Left hindlimb (tissue), 1 donor: ENCODE results near the gene COX4I2.
"Not testable (repeated sequence)": the region's sequence is repeated elsewhere in the genome, so short reads cannot be mapped to it uniquely, and the experiment has no call there.

Source experiments
- DNase-seq: peaks from one replicate; pipeline ENCODE4 v3.0.0-alpha.2; 2018

Gene COX4I2

DNA sequence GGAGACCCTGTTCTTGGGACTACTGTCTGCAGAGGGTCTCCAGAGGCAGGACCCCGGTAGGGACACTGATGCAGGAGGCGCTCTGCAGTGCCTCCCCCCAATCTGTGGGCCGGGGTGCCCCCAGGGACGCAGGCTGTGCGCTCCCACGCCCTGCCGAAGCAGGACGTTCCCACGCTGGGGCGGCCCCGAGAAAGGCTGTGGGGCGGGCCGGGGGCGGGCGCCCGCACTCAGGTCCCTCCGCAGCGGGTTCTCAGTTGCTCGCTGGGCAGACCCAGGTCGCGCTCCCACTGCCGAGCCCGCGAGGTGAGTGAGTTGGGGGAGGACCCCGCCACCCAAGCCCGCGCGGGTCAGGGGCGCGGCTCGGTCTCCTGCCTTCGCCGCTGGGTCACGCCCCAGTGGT, at the start of gene COX4I2:
Gene COX4I2, plus strand, starts transcription at position 253 of the 400 bp plus-strand sequence. CDS start 1,106 bp downstream, outside the sequence.
- DNase-seq = no peak

DNA sequence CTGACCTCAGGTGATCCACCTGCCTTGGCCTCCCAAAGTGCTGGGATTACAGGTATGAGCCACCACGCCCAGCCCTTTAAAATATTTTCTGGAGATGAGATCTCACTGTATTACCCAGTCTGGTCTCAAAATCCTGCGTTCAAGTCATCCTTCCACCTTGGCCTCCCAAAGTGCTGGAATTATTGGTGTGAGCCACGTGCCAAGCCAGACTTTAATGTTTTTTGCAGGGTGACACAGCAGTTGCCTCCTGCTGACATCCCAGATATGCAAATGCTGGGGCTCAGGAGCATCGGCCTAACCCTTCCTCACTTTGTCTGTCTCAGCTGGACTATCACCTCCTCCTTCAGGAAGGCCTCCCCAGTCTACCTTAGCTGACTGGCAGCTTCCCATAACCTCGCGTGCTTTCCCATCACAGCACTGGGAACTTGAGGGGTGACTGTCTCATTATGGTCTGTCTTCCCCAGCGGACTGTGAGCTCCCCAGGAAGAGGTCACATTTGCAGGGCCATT, 46.9 kb upstream of the COX4I2 start:
- no peak for DNase-seq

DNA sequence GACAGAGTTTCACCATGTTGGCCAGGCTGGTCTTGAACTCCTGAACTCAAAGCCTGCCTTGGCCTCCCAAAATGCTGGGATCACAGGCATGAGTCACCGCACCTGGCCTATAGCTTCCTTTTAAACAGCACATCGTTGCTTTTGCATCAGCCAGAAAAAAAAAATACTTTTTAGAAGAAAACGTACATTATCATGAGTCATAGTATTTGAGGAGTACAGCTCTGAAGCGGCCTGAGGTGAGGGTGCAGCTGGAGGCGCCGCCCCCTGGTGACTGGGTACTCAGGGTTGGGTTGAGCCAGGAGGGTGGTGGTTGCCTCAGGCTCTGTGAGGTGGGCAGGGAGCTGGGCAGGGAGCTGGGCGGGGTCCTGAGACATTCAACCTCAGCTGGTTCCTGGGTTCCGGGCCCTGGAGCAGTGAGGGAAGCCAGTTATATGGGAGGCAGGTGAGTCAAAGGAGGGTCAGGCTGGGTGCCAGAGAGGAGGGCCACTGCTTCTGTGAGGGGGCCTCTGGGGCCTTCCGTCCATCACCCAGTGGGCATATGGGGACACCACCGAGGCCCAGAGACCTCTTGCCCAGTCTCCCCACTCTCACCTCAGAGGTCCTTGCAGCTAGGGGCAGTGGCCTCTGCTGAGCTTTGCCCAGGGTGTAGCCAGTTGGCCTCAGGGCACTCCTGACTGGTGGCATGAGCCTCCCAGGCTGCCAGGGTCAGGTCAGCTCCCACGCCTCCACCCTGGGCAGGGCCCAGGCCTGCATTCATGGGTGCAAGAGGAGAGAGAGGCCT, 44.3 kb upstream of the COX4I2 start:
- DNase-seq = no peak

DNA sequence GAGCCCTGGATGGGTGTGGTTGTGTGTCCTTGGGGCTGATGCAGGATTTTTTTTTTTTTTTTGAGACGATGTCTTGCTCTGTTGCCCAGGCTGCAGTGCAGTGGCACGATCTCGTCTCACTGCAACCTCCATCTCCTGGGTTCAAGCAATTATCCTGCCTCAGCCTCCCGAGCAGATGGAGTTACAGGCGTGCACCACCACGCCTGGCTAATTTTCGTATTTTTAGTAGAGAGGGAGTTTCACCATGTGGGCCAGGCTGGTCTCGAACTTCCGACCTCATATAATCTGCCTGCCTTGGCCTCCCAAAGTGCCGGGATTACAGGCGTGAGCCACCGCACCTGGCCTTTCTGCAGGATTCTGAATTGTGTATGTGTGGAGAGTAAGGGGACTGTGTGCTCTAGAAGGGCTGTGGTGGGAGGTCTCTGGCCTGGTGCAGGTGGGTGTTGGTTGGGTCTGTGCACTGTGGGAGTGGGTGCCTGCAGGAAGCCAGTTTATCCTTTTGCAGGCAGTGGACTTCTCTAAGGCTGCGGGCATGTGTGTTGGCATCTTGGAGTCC, 43.6 kb upstream of the COX4I2 start:
- DNase-seq = no peak

DNA sequence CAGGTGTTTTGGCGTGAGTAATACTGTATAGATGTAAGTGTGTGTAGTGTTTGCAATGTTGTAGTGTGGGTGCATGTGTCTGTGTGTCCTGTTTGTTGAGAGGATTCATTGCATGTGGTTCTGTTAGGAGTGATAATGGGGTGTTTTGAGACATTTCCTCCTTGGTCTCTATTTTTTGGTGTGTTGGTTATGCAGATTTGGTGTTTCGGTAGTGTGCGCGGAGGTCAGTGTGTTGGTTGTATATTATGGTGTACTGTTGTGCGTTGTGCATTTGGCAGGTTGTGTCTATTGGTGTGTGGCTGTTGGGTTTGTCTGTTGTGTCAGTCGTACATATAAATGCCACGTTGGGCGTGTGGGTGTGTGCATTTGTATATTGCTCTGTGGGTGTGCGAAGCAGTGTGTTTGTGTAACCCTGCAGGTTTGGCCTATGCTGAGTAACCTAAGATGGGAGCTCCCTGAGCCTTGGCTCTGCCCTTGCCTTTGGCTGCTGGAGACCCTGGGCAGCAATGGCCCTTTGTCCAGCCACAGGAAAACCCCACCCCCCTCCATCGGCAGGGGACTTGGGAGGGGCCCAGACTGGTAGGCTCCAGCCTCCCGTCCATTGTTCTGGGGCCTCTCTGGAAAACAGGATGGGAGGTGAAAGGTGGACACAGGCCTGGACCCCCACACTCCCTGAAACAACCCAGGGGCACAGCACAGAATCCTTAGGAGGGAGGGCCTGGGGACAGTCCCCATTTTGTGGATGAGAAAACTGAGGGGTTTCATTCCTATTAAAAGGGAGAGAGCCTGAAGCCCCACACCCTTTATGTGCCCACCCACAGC, 42.9 kb upstream of the COX4I2 start:
- no peak for DNase-seq

DNA sequence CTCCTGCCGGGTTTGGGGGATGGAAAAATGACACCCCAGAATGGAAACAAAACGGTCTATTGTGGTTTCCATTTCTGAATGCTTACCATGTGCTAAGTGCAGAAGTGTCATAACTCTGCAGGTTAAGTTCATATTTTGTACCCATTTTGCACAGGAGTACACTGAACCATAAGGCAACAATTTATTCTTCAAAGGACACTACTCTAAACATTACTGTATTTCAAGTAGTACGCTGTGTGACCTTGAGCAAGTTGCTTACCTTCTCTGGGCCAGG, 42.4 kb upstream of the COX4I2 start:
- DNase-seq = no peak

DNA sequence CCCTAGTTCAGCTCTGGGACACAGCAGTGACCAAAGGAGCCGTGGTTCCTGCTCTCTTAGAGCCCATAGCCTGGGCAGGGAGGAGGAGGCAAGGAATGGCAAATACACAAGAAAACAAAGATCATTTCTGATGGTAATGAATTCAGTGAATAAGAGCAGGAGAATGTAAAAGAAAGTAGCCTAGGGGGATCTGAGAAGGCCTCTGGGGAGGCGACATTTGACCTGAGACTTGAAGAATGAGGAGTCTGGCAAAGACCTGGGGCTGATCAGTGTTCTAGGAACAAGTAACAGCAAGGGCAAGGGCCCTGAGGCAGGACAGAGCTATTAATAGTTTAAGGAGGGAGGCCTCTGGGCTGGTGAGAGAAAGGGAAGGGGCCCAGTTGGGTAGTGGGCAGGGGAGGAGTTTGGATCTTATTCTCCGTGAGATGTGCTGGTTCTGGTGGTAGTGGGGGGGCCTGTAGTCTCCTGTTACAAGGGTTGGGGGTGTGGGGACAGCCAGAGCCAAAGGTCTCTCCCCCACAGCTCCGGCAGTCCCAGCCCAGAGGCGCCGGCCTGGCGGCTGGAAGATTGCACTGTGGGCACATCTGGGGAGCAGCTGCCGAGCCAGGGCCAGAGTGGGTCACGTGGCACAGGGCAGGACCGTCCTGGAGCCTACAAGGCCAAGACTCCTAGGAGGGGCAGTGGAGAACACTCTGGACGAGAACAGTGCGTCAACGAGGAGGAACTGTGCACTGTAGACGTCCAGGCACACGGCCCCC, 41.9 kb upstream of the COX4I2 start:
- peak; percentile 93 for DNase-seq

DNA sequence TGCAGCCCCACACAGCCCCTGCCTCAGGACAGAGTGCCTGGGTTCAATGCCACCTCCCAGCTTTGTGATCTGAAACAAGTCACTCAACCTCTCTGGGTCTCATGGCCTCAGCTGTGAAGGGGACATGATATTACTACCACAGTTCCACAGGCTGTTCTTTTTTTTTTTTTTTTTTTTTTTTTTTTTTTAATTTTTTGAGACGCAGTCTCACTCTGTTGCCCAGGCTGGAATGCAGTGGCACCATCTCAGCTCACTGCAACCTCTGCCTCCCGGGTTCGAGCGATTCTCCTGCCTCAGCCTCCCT, 41.3 kb upstream of the COX4I2 start:
- not testable (repeated sequence) for DNase-seq

DNA sequence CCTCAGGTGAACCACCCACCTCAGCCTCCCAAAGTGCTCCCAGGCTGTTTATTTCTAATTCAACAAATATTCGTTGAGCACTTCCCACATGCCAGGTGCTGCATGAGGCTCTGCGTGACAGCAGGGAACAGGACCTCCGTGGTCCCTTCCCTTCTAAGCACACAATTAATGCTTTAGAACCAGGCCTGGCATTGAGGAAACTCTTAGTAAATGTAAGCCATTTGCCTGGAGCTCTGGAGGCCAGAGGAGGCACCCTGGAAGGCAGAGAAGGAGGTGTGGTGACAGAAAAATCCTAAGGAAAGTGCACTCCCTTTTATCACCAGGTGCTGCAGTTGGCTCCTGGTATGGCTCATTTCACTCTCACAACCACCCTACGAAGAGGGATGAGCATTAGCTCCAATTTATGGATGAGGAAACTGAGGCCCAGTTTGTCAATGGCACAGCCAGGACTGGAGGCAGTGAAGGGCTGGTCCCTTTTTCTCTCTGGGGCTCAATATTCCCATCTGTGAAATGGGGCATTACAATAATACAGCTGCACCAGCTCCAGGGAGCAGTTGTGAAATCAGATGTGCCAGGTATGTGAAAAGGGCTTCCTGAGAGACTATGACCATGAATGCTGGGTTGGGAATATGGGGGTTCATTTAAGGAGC, 40.8 kb upstream of the COX4I2 start:
- no peak for DNase-seq

DNA sequence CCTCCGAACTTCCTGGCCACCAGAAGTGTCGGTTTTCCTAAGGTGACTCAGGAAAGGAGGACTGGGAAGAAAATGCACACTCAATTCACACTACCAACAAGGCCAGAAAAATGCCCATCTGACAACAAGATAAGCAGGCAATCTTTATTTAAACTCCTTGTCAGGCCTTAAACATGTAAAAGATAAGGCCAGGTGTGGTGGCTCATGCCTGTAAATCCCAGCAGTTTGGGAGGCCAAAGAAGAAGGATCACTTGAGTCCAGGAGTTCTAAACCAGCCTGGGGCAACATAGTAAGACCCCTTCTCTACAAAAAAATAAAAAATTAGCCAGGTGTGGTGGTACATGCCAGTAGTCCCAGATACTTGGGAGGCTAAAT, 40.2 kb upstream of the COX4I2 start:
- no peak for DNase-seq

DNA sequence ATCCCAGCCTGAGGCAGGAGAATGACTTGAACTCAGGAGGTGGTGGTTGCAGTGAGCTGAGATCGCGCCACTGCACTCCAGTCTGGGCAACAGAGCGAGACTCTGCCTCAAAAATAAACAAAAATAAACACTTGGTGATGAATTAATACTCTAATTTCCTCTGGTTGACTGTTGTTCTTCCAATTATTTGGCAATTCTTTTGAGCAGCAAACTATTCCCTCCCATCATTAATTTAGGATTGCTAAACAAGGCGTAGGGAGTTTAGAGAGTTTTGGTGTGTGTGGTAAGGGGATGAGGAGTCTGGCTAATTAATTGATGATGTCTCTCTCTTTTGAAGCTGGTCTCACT, 35.3 kb upstream of the COX4I2 start:
- no peak for DNase-seq

DNA sequence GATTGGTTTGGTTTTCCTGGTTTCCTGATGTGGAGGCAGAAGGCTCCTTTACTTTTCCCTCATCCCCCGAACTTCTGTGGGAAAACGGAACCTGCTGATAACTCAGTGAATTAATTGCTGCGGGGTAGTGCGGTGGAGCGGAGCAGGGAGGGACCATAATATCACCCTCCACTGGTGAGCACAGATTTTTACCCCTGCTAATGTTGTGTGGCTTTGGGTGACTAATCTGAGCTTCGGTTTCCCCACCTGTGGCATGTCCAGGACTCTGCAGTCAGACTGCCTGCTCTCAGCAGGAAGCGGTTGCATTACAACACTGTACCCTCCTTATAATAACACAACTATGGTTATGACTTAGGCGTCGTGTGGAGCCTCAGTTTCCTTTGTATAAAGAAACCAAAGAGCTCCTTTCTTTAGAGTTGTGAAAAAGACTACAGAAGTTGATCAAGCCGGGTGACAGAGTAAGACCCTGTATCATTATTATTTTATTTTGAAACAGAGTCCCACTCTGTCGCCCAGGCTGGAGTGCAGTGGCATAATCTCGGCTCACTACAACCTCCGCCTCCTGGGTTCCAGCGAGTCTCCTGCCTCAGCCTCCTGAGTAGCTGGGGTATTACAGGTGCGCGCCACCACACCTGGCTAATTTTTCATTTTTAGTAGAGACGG, 34.8 kb upstream of the COX4I2 start:
- DNase-seq = no peak

DNA sequence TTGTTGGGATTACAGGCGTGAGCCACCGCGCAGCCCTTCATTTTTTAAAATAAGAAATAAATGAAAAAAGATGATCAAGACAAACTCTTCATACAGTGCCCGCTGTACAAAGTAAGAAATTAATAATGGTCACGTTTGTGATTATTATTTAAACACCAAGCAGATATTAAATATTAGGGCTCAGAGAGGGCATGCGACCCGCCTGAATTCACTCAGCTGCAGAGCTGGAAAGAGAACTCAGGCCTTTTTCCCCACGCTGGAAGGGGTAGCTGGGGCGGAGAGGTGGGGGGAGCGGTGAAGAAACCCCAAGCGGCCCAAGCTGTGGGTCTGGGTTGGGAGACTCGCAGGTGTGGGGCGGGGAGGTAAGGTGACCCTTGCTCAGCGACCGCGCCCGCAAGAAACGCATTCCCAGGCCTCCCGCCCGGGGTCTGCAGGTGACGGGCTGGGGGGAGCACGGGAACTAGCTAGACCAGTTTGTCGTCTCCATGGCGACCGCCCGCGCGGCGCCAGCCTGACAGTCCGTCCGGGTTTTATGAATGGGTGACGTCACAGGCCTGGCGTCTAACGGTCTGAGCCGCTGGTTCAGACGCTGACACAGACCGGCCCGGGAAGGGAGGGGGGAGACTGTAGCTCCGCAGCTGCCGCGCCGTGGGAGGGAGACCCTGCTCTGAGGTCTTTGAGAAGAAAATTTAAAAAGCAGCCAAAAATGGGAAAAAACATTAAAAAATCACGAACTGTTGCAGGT, 33.7 kb upstream of the COX4I2 start:
- peak; percentile 98 for DNase-seq

DNA sequence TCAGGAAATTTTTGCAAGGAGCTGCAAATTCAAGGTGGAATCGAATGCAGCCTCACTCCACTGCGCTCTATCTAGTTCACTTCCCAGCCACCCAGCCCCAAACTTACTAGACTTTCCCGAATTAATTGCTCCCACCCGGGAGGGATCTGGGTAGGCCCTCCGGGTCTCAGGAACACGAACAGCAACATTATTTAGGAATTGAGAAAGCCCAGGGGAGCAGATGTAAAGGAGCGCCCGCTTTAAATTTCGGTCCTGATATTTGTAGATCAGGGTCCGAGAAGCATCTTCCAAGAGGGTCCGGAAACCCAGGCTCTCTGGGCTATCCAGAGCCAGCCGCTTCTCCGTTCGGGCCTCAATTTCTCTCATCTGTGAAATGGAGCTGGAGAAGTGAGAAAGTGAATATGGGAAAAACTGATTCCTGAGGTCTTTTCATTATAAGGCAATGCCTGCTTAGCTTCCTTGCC, 33.1 kb upstream of the COX4I2 start:
- DNase-seq = no peak

DNA sequence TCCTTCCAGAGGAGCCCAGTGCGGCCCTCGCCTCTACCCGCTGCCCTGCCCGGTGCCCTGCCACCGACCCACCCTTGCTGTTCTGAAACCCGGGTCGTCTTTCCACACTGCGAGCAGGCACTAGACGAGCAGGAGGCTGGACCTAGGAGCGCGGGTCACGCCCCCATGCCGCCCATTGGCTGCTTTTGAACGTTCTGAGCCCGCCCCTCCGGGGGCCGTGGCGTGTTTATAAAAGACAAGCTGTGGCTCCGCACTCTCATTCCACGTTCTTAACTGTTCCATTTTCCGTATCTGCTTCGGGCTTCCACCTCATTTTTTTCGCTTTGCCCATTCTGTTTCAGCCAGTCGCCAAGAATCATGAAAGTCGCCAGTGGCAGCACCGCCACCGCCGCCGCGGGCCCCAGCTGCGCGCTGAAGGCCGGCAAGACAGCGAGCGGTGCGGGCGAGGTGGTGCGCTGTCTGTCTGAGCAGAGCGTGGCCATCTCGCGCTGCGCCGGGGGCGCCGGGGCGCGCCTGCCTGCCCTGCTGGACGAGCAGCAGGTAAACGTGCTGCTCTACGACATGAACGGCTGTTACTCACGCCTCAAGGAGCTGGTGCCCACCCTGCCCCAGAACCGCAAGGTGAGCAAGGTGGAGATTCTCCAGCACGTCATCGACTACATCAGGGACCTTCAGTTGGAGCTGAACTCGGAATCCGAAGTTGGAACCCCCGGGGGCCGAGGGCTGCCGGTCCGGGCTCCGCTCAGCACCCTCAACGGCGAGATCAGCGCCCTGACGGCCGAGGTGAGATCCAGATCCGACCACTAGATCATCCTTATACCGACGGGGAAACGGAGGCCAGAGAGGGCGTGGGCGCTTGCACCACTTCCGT, 32.4 kb upstream of the COX4I2 start, which contains the start of gene ID1:
Gene ID1, plus strand, starts transcription at position 259 of the 871 bp plus-strand sequence. Its CDS starts 99 bp downstream, at position 358.
- DNase-seq = peak; percentile 97

DNA sequence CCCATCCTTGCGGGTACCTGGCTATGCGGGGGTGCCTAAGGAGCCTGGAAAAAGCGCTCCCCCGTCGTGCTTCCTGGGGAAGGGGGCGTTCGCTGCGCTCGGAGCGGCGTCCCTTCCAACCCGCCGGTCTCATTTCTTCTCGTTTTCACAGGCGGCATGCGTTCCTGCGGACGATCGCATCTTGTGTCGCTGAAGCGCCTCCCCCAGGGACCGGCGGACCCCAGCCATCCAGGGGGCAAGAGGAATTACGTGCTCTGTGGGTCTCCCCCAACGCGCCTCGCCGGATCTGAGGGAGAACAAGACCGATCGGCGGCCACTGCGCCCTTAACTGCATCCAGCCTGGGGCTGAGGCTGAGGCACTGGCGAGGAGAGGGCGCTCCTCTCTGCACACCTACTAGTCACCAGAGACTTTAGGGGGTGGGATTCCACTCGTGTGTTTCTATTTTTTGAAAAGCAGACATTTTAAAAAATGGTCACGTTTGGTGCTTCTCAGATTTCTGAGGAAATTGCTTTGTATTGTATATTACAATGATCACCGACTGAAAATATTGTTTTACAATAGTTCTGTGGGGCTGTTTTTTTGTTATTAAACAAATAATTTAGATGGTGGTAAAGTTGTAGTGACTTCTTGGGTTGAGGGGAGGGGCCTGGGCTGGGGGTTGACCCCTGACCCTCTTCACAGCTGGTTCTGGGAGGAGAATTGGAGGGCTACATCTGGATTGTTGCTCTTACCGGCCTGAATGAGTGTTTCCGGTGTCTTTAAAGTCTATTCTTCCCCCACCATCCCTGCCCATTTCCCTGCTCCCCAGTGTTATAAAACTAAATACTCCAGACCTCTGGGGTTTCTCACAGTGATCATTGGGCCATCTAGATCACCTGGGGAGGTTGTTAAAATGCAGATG, 31.6 kb upstream of the COX4I2 start:
- peak; percentile 60 for DNase-seq

DNA sequence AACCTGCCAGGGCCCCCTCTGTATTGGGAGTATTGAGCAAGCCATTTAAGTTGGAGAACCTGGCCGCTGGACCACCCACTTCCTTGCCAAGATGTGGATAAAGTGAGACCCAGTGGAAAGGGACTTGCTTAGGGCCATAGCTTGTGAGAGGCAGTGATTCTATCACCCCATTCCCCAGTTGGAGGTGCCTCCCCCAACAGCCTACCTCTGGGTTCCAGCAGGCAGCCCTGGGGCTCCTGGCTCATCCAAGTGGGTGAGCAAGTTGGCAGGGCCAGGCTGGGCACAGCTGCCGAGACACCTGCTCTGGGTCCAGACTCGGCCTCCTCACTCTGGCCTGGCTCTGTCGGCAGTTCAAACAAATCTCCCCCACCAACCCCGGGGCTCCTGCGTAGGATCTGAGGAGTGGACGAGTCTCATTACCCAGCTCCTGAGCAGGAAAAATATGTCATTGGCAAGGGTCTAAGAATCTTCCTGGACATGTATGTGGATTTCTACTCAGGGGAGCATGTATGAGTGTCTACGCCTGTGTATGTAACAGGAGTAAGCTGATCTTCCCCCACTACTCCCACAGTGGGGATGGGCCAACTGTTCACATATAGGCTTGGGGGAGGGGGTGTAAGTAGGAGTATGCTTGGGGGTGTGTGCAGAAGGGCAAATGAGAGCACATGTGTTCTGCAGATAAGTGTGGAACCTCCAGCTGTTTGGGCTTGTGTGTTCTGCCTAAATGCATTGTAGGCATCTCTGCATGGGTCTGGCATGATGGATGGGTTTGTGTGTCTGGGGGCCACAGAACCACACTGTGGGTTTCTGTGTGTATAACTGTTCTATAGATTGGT, 30.7 kb upstream of the COX4I2 start:
- peak; percentile 86 for DNase-seq

DNA sequence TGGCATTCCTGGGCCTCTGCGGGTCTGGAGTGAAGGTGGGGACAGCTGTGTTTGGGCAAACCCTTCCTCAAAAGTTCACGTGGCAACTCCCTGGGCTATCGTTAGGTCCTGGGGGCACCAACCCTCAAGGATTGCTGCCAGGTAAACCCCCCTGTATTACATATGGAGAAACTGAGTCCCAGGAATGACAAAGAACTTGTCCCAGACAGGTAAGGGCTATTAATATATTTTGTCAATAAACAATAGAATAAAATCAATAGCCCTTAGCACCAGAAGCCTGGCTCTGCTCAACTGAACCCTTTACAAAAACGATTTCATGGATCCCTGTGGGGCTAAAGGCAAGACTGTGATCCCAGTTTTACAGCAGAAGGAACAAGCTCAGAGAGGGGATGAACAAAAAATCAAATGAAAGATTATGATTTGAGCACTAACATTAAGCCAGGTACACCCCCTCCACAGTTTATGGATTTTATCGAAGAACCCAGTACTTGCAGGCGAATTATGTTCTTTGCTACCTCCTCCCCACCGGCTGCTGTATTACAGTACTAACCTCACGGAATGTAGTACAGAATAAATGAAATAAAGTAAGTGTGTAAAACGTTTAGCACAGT, 30.0 kb upstream of the COX4I2 start:
- DNase-seq = no peak
